Transverse colon (tissue), 4 donors: Measurements from ENCODE around the gene TMEM37. TPM values are rescaled to one million over a fixed set of nuclear protein-coding genes. Genes with fewer than 3 reads are reported as not detected.

Source experiments
- DNase-seq: peaks from one replicate; pipeline ENCODE4 v3.0.0-alpha.2; 2019
- H3K27ac ChIP-seq, 4 donors: fragments of 200-600 bp; sonication (generic); 2 replicates each; pipeline ENCODE4 v1.5.1; 2016 to 2018; ENCODE audit warnings: inconsistent platforms in 4 of 4
- H3K27me3 ChIP-seq: fragments of 200-600 bp; sonication (generic); 2 replicates; pipeline ENCODE4 v1.5.1; 2017; ENCODE audit warnings: inconsistent platforms
- H3K36me3 ChIP-seq, 4 donors: fragments of 200-600 bp; sonication (generic); 2 replicates each; pipeline ENCODE4 v1.5.1; 2017 to 2019; ENCODE audit warnings: inconsistent platforms in 4 of 4
- H3K4me1 ChIP-seq, 4 donors: fragments of 200-600 bp; sonication (generic); 2 replicates each; pipeline ENCODE4 v1.5.1; 2017 to 2020; ENCODE audit warnings: inconsistent platforms in 4 of 4
- H3K4me3 ChIP-seq, 4 donors: fragments of 200-600 bp; sonication (generic); 1 replicate in 1 of 4; 2 replicates in 3 of 4; pipeline versions ENCODE4 v1.5.1 to v1.6.1; 2017 to 2019; ENCODE audit warnings: inconsistent platforms in 4 of 4
- H3K9me3 ChIP-seq, 2 donors: fragments of 200-600 bp; sonication (generic); 2 replicates each; pipeline ENCODE4 v1.5.1; 2017 to 2019; ENCODE audit warnings: inconsistent platforms in 2 of 2
- CTCF ChIP-seq, 5 experiments: fragments of 200-600 bp in 3 of 5; fragments of 450-650 bp in 2 of 5; sonication (generic) in 3 of 5; IDR thresholded peaks; 1 replicate in 2 of 5; 2 replicates in 3 of 5; pipeline ENCODE4 v1.5.1; 2016 to 2017; ENCODE audit warnings: antibody characterized with exemption in 5 of 5, inconsistent platforms in 3 of 5, mild to moderate bottlenecking in 2 of 5, moderate library complexity in 1 of 5
- EP300 ChIP-seq: sonication (generic); formaldehyde crosslinking; IDR thresholded peaks from one replicate; pipeline ENCODE4 v1.6.1; 2017; ENCODE audit warnings: antibody characterized with exemption, low read depth
- POLR2A ChIP-seq: fragments of 450-650 bp; IDR thresholded peaks from one replicate; pipeline ENCODE4 v1.6.1; 2016; ENCODE audit warnings: antibody characterized with exemption, mild to moderate bottlenecking, moderate library complexity
- POLR2AphosphoS5 ChIP-seq, 3 donors: sonication (generic); formaldehyde crosslinking; IDR thresholded peaks; one replicate each; pipeline ENCODE4 v1.6.1; 2016; ENCODE audit warnings: antibody characterized with exemption in 3 of 3
- WGBS, 2 donors: methylation state at CpG; one replicate each; pipeline ENCODE4 v1.1.5; 2018; ENCODE audit warnings: low coverage in 1 of 2; 5-methylcytosine and 5-hydroxymethylcytosine counted together
- in situ Hi-C, 4 donors: fragments of 200-750 bp; cut with MboI; loops; one replicate each; pipeline versions ENCODE4 v1.15.0 to v1.15.1; 2017; ENCODE audit warnings: low sequenced_read_pairs in 3 of 4, low pct_ligation_motif_present in 1 of 4, low pct_unique_long_range_greater_than_20kb in 1 of 4
- intact Hi-C: fragments of 100-400 bp; cut with DNase I; formaldehyde crosslinking; loops from one replicate; pipeline ENCODE4 v1.15.1; 2023; ENCODE audit warnings: low total_unique reads
- total RNA-seq, 4 donors: library from RNA; depleted of rRNA; stranded (reverse); fragments of >200 nt; gene quantifications; one replicate each; pipeline ENCODE4 v1.1.0, GENCODE V29; 2016

Gene TMEM37
- total RNA-seq, 4 donors from 2014 or later = 18.7 to 210 (median 157) TPM

- in situ Hi-C loops = loop anchor here in 1 of 4 donors (25.0 kb wide), 1 partner anchor 247 kb away; no protein-coding TSS in a partner anchor
- WGBS, 2 donors = 70 to 83% methylated on average over 1 of the region's 1 CpG
- no peak for TF ChIP-seq POLR2A
- TF ChIP-seq POLR2AphosphoS5 (IDR thresholded peaks at IDR 0.05) = no peak
- no peak for TF ChIP-seq CTCF (IDR thresholded peaks at IDR 0.05)
- TF ChIP-seq EP300 = no peak
- intact Hi-C loops = no loop called here
- Histone ChIP-seq H3K27ac (no peak overlapping the region), H3K36me3 (no peaks in the 10 kb centered on the region), H3K4me3 (no peak overlapping the region), H3K27me3 (no peaks in the 10 kb centered on the region), H3K9me3 (no peaks in the 10 kb centered on the region), H3K4me1 (peaks cover 0 to 18% (median 2%) of the 10 kb centered on the region in 4 donors)
- DNase-seq = no peak
These were observed 16.0 kb upstream of the TMEM37 start for GRCh38 chr2:119415630-119416029.

GRCh38 chr2:119416299-119416923 lies 15.2 kb upstream of the TMEM37 start:
- Histone ChIP-seq H3K27me3 (no peaks in the 10 kb centered on the region), H3K9me3 (no peaks in the 10 kb centered on the region), H3K4me3 (no peak overlapping the region), H3K36me3 (no peaks in the 10 kb centered on the region), H3K27ac (no peak overlapping the region), H3K4me1 (peaks cover 0 to 24% (median 6%) of the 10 kb centered on the region in 4 donors)
- intact Hi-C loops = no loop called here
- no peak for TF ChIP-seq CTCF (IDR thresholded peaks at IDR 0.05)
- no peak for TF ChIP-seq POLR2A
- TF ChIP-seq EP300 = no peak
- TF ChIP-seq POLR2AphosphoS5 (IDR thresholded peaks at IDR 0.05) = no peak
- no peak for DNase-seq
- 71 to 88% methylated on average over 3 to 4 of the region's 4 CpGs for WGBS, 2 donors
- in situ Hi-C loops = loop anchor here in 1 of 4 donors (25.0 kb wide), 1 partner anchor 246 kb away; no protein-coding TSS in a partner anchor

- Histone ChIP-seq H3K36me3 (no peaks in the 10 kb centered on the region), H3K27ac (no peak overlapping the region), H3K4me3 (no peak overlapping the region), H3K9me3 (no peaks in the 10 kb centered on the region), H3K27me3 (no peaks in the 10 kb centered on the region), H3K4me1 (peaks cover 0 to 39% (median 7%) of the 10 kb centered on the region in 4 donors)
- no peak for DNase-seq
- TF ChIP-seq EP300 (no peak), CTCF (IDR thresholded peaks at IDR 0.05) (no peak), POLR2AphosphoS5 (IDR thresholded peaks at IDR 0.05) (no peak)
- in situ Hi-C loops = loop anchor here in 1 of 4 donors (25.0 kb wide), 1 partner anchor 244 kb away; no protein-coding TSS in a partner anchor
- 70 to 71% methylated on average over 3 to 6 of the region's 6 CpGs for WGBS, 2 donors
- intact Hi-C loops = no loop called here
These were observed 13.7 kb upstream of the TMEM37 start for GRCh38 chr2:119417908-119418307.

- no peak overlapping the region for H3K27ac ChIP-seq
- H3K4me3 ChIP-seq = no peak overlapping the region
- TF ChIP-seq CTCF (IDR thresholded peaks at IDR 0.05) (no peak), POLR2AphosphoS5 (IDR thresholded peaks at IDR 0.05) (no peak), POLR2A (no peak), EP300 (no peak)
- 83 to 88% methylated on average over 1 of the region's 1 CpG for WGBS, 2 donors
- in situ Hi-C loops (loop anchor here in 1 of 4 donors (25.0 kb wide), 1 partner anchor 243 kb away; no protein-coding TSS in a partner anchor), intact Hi-C loops (no loop called here)
- no peaks in the 10 kb centered on the region for H3K9me3 ChIP-seq
- H3K27me3 ChIP-seq = no peaks in the 10 kb centered on the region
- peaks cover 0 to 50% (median 10%) of the 10 kb centered on the region in 4 donors for H3K4me1 ChIP-seq
- DNase-seq = no peak
- H3K36me3 ChIP-seq = no peaks in the 10 kb centered on the region
These were observed 12.6 kb upstream of the TMEM37 start for GRCh38 chr2:119419065-119419464.
